ENCODE results near the gene PRKCA.

DNA sequence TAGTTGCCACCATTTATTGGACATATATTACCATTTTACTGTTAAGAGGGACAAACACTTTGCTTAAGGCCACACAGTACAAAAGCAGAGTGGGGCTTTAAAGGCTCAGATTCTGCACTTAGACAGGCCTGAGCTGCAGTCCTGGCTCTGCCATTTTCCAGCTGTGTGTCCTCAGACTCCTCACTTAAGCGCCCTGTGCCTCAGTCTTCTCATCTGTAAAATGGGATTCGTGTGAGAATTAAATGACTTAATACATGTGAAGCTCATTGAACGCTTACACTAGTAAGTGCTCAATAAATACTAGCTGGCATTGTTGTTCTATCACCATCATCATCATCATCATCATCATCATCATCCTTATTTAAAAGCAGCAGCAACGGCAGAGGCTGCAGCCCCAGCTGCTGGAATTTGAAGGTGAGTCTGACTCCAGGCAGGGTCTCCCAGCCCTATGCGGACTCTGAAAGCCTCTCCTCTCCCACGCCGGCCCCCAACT lies 532.1 kb downstream of the PRKCA start:
- no peak for TF ChIP-seq POLR2AphosphoS5 (IDR thresholded peaks at IDR 0.05)
- TF ChIP-seq, protein P1, sequence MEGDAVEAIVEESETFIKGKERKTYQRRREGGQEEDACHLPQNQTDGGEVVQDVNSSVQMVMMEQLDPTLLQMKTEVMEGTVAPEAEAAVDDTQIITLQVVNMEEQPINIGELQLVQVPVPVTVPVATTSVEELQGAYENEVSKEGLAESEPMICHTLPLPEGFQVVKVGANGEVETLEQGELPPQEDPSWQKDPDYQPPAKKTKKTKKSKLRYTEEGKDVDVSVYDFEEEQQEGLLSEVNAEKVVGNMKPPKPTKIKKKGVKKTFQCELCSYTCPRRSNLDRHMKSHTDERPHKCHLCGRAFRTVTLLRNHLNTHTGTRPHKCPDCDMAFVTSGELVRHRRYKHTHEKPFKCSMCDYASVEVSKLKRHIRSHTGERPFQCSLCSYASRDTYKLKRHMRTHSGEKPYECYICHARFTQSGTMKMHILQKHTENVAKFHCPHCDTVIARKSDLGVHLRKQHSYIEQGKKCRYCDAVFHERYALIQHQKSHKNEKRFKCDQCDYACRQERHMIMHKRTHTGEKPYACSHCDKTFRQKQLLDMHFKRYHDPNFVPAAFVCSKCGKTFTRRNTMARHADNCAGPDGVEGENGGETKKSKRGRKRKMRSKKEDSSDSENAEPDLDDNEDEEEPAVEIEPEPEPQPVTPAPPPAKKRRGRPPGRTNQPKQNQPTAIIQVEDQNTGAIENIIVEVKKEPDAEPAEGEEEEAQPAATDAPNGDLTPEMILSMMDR (IDR thresholded peaks at IDR 0.05), result no peak
- TF ChIP-seq POLR2A (IDR thresholded peaks at IDR 0.05), result no peak
- TF ChIP-seq EP300 (IDR thresholded peaks at IDR 0.05), result no peak

All from suprapubic skin (tissue), 4 donors.